Measurements from ENCODE around the gene TMEM181.

DNA sequence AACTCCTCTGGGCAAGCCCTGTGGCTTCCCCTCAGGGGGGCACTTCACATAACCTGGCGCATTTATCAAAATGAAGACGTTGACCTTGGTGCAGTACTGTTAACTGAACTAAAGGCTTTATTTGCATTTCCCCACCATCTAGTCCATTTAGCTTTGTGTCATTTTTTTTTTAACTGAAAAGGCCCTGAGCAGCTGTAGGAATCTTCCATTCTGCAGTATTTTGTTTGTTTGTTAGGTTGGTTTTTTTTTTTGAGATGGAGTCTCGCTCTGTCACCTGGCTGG is 10.7 kb downstream of the TMEM181 start:
- TF ChIP-seq CTCF (conservative IDR thresholded peaks at IDR 0.05; ENCODE audit: low read depth, low read length): no peak
- no peak for TF ChIP-seq EZH2 (IDR thresholded peaks at IDR 0.05; ENCODE audit: borderline replicate concordance, low read depth, low read length, poor library complexity, severe bottlenecking)
